ENCODE data around the gene RNF220.

- TF ChIP-seq, protein P1, sequence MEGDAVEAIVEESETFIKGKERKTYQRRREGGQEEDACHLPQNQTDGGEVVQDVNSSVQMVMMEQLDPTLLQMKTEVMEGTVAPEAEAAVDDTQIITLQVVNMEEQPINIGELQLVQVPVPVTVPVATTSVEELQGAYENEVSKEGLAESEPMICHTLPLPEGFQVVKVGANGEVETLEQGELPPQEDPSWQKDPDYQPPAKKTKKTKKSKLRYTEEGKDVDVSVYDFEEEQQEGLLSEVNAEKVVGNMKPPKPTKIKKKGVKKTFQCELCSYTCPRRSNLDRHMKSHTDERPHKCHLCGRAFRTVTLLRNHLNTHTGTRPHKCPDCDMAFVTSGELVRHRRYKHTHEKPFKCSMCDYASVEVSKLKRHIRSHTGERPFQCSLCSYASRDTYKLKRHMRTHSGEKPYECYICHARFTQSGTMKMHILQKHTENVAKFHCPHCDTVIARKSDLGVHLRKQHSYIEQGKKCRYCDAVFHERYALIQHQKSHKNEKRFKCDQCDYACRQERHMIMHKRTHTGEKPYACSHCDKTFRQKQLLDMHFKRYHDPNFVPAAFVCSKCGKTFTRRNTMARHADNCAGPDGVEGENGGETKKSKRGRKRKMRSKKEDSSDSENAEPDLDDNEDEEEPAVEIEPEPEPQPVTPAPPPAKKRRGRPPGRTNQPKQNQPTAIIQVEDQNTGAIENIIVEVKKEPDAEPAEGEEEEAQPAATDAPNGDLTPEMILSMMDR (IDR thresholded peaks at IDR 0.05) = no peak
- no peak for TF ChIP-seq POLR2A (IDR thresholded peaks at IDR 0.05)
Measured at GRCh38 chr1:44644806-44645205, 239.8 kb downstream of the RNF220 start.
